OCI-LY1 (cell line): Measurements from ENCODE around the gene RASD2.

ENCODE experiments used
- CTCF ChIP-seq: fragments of 200-600 bp; sonication (generic), shearing (Covaris generic); IDR thresholded peaks from 2 replicates; pipeline ENCODE4 v1.5.1; 2017; ENCODE audit warnings: mild to moderate bottlenecking, antibody characterized with exemption, low read length, moderate library complexity, mixed read lengths
- EZH2 ChIP-seq: fragments of 200-600 bp; sonication (generic), shearing (Covaris generic); IDR thresholded peaks from 2 replicates; pipeline ENCODE4 v1.8.0; 2017; ENCODE audit warnings: borderline replicate concordance, mixed run types, mild to moderate bottlenecking, antibody characterized with exemption, low read length, moderate library complexity, mixed read lengths

DNA sequence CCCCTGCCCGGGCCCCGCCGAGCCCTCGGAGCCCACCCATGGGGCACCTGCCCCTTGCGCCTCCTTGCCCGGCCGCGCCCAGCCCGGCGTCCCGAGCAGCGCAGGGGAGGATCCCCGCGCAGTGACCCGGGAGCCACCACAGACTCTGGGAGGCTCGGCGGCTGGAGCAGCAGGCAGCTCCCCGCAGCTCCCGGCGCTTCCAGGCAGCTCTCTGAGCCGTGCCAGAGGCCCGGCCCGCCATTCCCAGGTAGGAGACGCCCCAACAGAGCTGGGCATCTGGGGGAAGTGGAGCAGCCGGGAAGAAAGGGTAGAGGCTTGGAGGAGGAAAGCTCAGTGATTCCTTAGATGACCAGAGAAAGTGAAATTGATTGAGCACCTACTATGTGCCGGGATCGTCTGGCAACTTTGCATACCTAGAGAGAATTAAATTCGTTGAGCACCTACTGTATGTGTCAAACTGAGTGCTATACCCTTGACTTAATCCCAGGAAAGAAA, 670 bp downstream of the RASD2 start:
- no peak for TF ChIP-seq CTCF
- TF ChIP-seq EZH2: no peak
